GM23338 (cell line): ENCODE measurements around the gene CCBE1. TPM values are rescaled to one million over a fixed set of nuclear protein-coding genes. Genes with fewer than 3 reads are reported as not detected.

Experiments used
- ATAC-seq: fragments of 200-7000 bp; cut with Tn5 transposase; 3 replicates; pipeline ENCODE4 v1.9.1; 2020
- DNase-seq: peaks from one replicate; pipeline ENCODE4 v3.0.0-alpha.2; 2015; ENCODE audit warnings: low spot score
- H2AFZ ChIP-seq: fragments of 200-600 bp; sonication (generic); 2 replicates; pipeline ENCODE4 v1.8.0; 2016; ENCODE audit warnings: antibody characterized with exemption, mild to moderate bottlenecking, moderate library complexity
- H3F3A ChIP-seq: fragments of 200-600 bp; sonication (generic); replicated peaks from 2 replicates; pipeline ENCODE4 v1.8.0; 2017; ENCODE audit warnings: antibody characterized with exemption, mixed run types, low read depth
- H3K27ac ChIP-seq: fragments of 200-600 bp; sonication (generic); 2 replicates; pipeline ENCODE4 v1.6.1; 2016; ENCODE audit warnings: low read depth
- H3K27me3 ChIP-seq: fragments of 200-600 bp; sonication (generic); 2 replicates; pipeline ENCODE4 v1.8.0; 2016; ENCODE audit warnings: mild to moderate bottlenecking, mixed run types, moderate library complexity; ENCODE audit not compliant: insufficient read depth
- H3K36me3 ChIP-seq: fragments of 200-600 bp; sonication (generic); 2 replicates; pipeline ENCODE4 v1.8.0; 2016; ENCODE audit warnings: mild to moderate bottlenecking; ENCODE audit not compliant: insufficient read depth
- H3K4me1 ChIP-seq: fragments of 200-600 bp; sonication (generic); 2 replicates; pipeline ENCODE4 v1.8.0; 2016; ENCODE audit warnings: mild to moderate bottlenecking, moderate library complexity; ENCODE audit not compliant: insufficient read depth
- H3K4me2 ChIP-seq: fragments of 200-600 bp; sonication (generic); 2 replicates; pipeline ENCODE4 v1.7.1; 2017; ENCODE audit warnings: mixed run types
- H3K4me3 ChIP-seq: fragments of 200-600 bp; sonication (generic); 2 replicates; pipeline ENCODE4 v1.6.1; 2016; ENCODE audit warnings: mixed run types
- H3K79me2 ChIP-seq: fragments of 200-600 bp; sonication (generic); replicated peaks from 2 replicates; pipeline ENCODE4 v1.8.0; 2017; ENCODE audit warnings: mild to moderate bottlenecking; ENCODE audit not compliant: insufficient read depth
- H3K9me2 ChIP-seq: fragments of 200-600 bp; sonication (generic); 2 replicates; pipeline ENCODE4 v1.8.0; 2017; ENCODE audit not compliant: insufficient read depth
- H4K20me1 ChIP-seq: fragments of 200-600 bp; sonication (generic); replicated peaks from 2 replicates; pipeline ENCODE4 v1.8.0; 2017; ENCODE audit warnings: mild to moderate bottlenecking; ENCODE audit not compliant: insufficient read depth
- H3K27ac Mint-ChIP-seq: 2 replicates; pipeline ENCODE4 v1.8.0; 2020; ENCODE audit warnings: inconsistent platforms, mild to moderate bottlenecking, moderate library complexity, mixed read lengths
- H3K27me3 Mint-ChIP-seq: 3 replicates; pipeline ENCODE4 v1.8.0; 2022; ENCODE audit warnings: low read depth, mild to moderate bottlenecking, moderate library complexity, mixed read lengths, inconsistent platforms; ENCODE audit not compliant: insufficient read depth, poor library complexity
- H3K36me3 Mint-ChIP-seq: 3 replicates; pipeline ENCODE4 v1.8.0; 2021; ENCODE audit warnings: low read depth, mild to moderate bottlenecking, inconsistent platforms, moderate library complexity, mixed read lengths
- H3K4me1 Mint-ChIP-seq: 3 replicates; pipeline ENCODE4 v1.8.0; 2020; ENCODE audit warnings: mild to moderate bottlenecking, inconsistent platforms, mixed read lengths
- H3K4me3 Mint-ChIP-seq: 3 replicates; pipeline ENCODE4 v1.8.0; 2021; ENCODE audit warnings: moderate library complexity, mild to moderate bottlenecking, inconsistent platforms, mixed read lengths
- H3K9me3 Mint-ChIP-seq: 3 replicates; pipeline ENCODE4 v1.8.0; 2020; ENCODE audit warnings: moderate library complexity, mild to moderate bottlenecking, inconsistent platforms, mixed read lengths
- CREB1 ChIP-seq: fragments of 250-450 bp; sonication (Bioruptor Pico); IDR thresholded peaks from 2 replicates; pipeline ENCODE4 v1.5.0; 2020; ENCODE audit warnings: low read depth, mild to moderate bottlenecking, moderate library complexity
- EZH2 ChIP-seq: fragments of 200-600 bp; sonication (generic); IDR thresholded peaks from one replicate; pipeline ENCODE4 v1.8.0; 2017; ENCODE audit warnings: antibody characterized with exemption, mild to moderate bottlenecking, low read depth; ENCODE audit not compliant: unreplicated experiment
- EZH2phosphoT487 ChIP-seq: fragments of 200-600 bp; sonication (generic); IDR thresholded peaks from one replicate; pipeline ENCODE4 v1.8.1; 2018; ENCODE audit warnings: antibody characterized with exemption; ENCODE audit not compliant: unreplicated experiment
- JUNB ChIP-seq: IDR thresholded peaks from one replicate; pipeline ENCODE4 v1.6.1; 2016; ENCODE audit warnings: antibody characterized with exemption; ENCODE audit not compliant: unreplicated experiment
- NANOG ChIP-seq: IDR thresholded peaks from 2 replicates; pipeline ENCODE4 v1.6.1; 2016; ENCODE audit warnings: antibody characterized with exemption, borderline replicate concordance
- POLR2AphosphoS5 ChIP-seq: IDR thresholded peaks from 2 replicates; pipeline ENCODE4 v1.6.1; 2016; ENCODE audit warnings: antibody characterized with exemption, low read depth
- REST ChIP-seq: IDR thresholded peaks from one replicate; pipeline ENCODE4 v1.6.1; 2018; ENCODE audit warnings: antibody characterized with exemption; ENCODE audit not compliant: unreplicated experiment
- STAT1 ChIP-seq: IDR thresholded peaks from one replicate; pipeline ENCODE4 v1.6.1; 2016; ENCODE audit warnings: antibody characterized with exemption; ENCODE audit not compliant: unreplicated experiment
- ZNF114 ChIP-seq: fragments of 250-450 bp; sonication (Bioruptor Pico); IDR thresholded peaks from 2 replicates; pipeline ENCODE4 v1.5.0; 2020; ENCODE audit warnings: mild to moderate bottlenecking, moderate library complexity
- ZNF331 ChIP-seq: fragments of 250-450 bp; sonication (Bioruptor Pico); IDR thresholded peaks from 2 replicates; pipeline ENCODE4 v1.5.0; 2020; ENCODE audit warnings: low read depth, mild to moderate bottlenecking, moderate library complexity
- ZNF462 ChIP-seq: fragments of 250-450 bp; sonication (Bioruptor Pico); IDR thresholded peaks from 2 replicates; pipeline ENCODE4 v1.5.0; 2020; ENCODE audit warnings: mild to moderate bottlenecking, moderate library complexity
- polyA plus RNA-seq: library from polyadenylated mRNA; unstranded; fragments of >200 nt; fragmentation: Nextera tagmentation; extraction: Ambion mirVana; gene quantifications from 2 replicates; pipeline ENCODE4 v1.2.1, GENCODE V29; 2016
- total RNA-seq: library from RNA; depleted of rRNA; stranded (reverse); fragments of >200 nt; shearing (Covaris generic); gene quantifications from 2 replicates; pipeline ENCODE4 v1.2.3, GENCODE V29; 2014
- TF ChIP-seq, protein P1 (sequence below): IDR thresholded peaks from 2 replicates; pipeline ENCODE4 v1.6.1; 2016; ENCODE audit warnings: antibody characterized with exemption
- TF ChIP-seq, protein P2 (sequence below), 2 experiments: fragments of 200-600 bp in 1 of 2; sonication (generic) in 1 of 2; conservative IDR thresholded peaks; 2 replicates each; pipeline versions ENCODE4 v1.5.1 to v1.6.1; 2016 to 2017; ENCODE audit warnings: antibody characterized with exemption in 2 of 2, low read depth in 2 of 2, mild to moderate bottlenecking in 2 of 2, moderate library complexity in 1 of 2

Gene CCBE1
- total and polyA plus RNA-seq, 2 experiments from 2014 or later, result 2.1 to 2.6 TPM

DNA sequence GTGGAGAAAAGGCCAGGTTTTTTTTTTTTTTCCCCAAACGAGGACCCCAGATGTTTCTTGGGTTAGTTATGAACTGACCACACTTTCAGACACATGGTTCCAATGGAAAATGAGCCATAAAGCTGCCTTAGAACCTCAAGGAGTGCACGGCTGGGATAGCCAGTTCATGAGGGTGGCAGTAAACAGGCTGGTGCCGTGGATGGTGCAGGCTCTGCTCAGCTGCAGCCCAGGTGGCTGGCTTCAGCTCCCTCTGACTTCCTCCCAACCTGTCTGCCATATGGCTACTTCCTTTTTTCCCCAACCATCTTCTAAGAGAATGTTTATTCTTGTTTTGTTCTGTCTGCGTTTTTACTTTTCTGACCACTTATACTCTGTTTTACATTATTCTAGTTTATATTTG, 228.4 kb downstream of the CCBE1 start:
- H3K27ac Mint-ChIP-seq, result no peak overlapping the region
- H3K9me3 Mint-ChIP-seq, result no peaks in the 10 kb centered on the region
- no peak for TF ChIP-seq NANOG
- no peak for TF ChIP-seq STAT1
- TF ChIP-seq JUNB, result no peak
- no peak for TF ChIP-seq EZH2
- TF ChIP-seq, protein P1, sequence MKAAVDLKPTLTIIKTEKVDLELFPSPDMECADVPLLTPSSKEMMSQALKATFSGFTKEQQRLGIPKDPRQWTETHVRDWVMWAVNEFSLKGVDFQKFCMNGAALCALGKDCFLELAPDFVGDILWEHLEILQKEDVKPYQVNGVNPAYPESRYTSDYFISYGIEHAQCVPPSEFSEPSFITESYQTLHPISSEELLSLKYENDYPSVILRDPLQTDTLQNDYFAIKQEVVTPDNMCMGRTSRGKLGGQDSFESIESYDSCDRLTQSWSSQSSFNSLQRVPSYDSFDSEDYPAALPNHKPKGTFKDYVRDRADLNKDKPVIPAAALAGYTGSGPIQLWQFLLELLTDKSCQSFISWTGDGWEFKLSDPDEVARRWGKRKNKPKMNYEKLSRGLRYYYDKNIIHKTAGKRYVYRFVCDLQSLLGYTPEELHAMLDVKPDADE, result no peak
- no peak for TF ChIP-seq POLR2AphosphoS5
- TF ChIP-seq ZNF462 (CRISPR knock-in tag), result no peak
- TF ChIP-seq, protein P2, sequence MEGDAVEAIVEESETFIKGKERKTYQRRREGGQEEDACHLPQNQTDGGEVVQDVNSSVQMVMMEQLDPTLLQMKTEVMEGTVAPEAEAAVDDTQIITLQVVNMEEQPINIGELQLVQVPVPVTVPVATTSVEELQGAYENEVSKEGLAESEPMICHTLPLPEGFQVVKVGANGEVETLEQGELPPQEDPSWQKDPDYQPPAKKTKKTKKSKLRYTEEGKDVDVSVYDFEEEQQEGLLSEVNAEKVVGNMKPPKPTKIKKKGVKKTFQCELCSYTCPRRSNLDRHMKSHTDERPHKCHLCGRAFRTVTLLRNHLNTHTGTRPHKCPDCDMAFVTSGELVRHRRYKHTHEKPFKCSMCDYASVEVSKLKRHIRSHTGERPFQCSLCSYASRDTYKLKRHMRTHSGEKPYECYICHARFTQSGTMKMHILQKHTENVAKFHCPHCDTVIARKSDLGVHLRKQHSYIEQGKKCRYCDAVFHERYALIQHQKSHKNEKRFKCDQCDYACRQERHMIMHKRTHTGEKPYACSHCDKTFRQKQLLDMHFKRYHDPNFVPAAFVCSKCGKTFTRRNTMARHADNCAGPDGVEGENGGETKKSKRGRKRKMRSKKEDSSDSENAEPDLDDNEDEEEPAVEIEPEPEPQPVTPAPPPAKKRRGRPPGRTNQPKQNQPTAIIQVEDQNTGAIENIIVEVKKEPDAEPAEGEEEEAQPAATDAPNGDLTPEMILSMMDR (conservative IDR thresholded peaks at IDR 0.05; ENCODE audit: low read depth in 2 of 2), result no peak
- TF ChIP-seq REST, result no peak
- no peak for TF ChIP-seq CREB1 (CRISPR knock-in tag)
- no peak for TF ChIP-seq EZH2phosphoT487
- TF ChIP-seq ZNF331 (CRISPR knock-in tag), result no peak
- TF ChIP-seq ZNF114 (CRISPR knock-in tag), result no peak
- H3K36me3 ChIP-seq, result no peaks in the 10 kb centered on the region
- H4K20me1 ChIP-seq, result no peaks in the 10 kb centered on the region
- no peak overlapping the region for H2AFZ ChIP-seq
- no peaks in the 10 kb centered on the region for H3K27me3 Mint-ChIP-seq
- no peak overlapping the region for H3K27ac ChIP-seq
- H3K36me3 Mint-ChIP-seq, result no peaks in the 10 kb centered on the region
- no peak overlapping the region for H3K4me2 ChIP-seq
- DNase-seq (no peak), ATAC-seq (no peak)
- H3K4me3 ChIP-seq, result no peak overlapping the region
- no peaks in the 10 kb centered on the region for H3K79me2 ChIP-seq
- H3F3A ChIP-seq, result no peaks in the 10 kb centered on the region
- H3K9me2 ChIP-seq, result no peaks in the 10 kb centered on the region; the same call in 1 of the 2 replicates
- no peaks in the 10 kb centered on the region for H3K4me1 ChIP-seq
- no peaks in the 10 kb centered on the region for H3K27me3 ChIP-seq
- no peak overlapping the region for H3K4me3 Mint-ChIP-seq
- peaks cover 2% of the 10 kb centered on the region; the same call in 1 of the 3 replicates for H3K4me1 Mint-ChIP-seq
